ENCODE measurements around the gene SUCLG2. TPM values are rescaled to one million over a fixed set of nuclear protein-coding genes. Genes with fewer than 3 reads are reported as not detected.
A peak's percentile ranks its signal among the peaks of the same experiment; 100 is the strongest.
"Not testable (repeated sequence)": the region's sequence is repeated elsewhere in the genome, so short reads cannot be mapped to it uniquely, and the experiment has no call there.

Gene SUCLG2
- total RNA-seq, 1 experiment from 2014 or later = 107 TPM

DNA sequence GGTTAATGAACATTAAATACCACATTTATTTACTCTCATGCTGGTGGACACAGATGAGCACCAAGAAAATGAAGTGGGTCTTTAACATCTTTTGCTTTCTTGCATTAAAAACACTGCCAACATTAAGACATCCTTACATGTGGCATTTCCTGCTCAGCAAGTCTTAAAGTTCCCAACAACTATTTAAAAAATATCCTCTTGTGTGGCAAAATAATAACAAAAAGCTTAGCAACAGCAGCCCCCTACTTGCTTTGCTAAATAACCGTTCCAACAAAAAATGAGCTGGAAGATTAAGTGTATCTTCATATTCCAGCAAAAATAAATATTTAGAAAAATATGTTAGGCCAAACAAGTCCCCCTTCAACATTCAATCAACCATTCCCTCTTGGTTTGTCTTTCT lies 93.1 kb downstream of the SUCLG2 start:
- no peak for DNase-seq (ENCODE audit: low read depth)

DNA sequence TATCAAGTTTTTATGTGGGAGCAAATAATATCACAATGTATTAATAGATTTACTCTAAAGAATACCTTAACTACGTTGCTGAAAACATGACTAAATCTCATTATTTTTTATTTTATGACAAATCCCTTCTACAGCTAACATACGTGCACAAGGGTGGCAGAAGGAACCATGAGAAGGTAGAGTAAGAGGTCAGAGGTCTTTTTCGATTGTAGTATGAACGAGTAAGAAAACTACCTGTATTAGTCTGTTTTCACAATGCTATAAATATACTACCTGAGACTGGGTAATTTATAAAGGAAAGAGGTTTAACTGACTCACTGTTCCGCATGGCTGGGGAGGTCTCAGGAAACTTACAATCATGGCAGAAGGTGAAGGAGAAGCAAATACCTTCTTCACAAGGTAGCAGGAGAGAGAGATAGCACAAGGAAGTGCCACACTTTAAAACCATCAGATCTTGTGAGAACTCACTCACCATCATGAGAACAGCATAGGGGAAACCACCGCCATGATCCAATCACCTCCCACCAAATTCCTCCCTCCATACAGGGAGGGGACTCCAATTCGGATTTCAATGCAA lies 95.3 kb downstream of the SUCLG2 start:
- no peak for DNase-seq (ENCODE audit: low read depth)

DNA sequence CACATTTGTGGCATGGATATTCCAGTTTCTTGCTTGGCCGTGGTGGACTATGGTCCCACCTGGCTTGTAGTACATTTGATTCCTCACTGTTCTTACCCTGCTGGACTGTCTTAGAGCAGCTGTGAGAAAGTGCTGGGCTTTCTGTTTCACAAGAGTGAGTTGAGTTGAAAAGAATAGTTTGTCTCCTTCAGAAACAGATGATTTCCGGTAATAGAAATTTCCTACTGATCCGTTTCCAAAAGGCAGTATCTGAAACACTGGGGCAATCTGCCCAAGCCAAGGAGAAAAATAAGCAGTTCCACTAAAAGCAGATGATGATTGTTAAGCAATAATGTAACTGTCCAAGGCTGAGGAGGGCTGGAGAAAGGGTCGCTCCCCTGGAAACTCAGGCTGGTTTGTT lies 96.0 kb downstream of the SUCLG2 start:
- DNase-seq (ENCODE audit: low read depth) = no peak

DNA sequence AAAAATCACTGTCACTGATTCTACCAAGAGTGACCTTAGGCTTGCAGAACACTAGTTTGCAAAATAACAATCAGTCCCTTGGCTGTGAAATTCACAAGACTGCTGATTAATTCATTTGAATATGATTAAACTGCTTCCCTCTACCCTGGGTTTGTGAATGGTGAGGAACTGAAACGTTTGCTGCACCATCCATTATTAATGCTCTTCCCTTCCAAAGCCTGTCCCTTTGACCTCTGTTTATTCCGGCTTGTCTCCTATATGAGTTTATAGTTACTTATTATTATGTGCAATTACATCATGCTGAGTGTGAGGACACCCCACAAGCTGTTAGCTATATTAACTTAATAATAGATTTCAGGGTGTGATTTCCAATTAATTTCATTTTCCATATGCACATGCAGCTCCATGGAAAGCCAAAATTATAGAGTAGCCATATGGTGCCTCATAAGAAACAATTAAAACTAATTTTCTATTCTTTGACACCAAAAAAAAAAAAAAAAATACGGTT lies 96.5 kb downstream of the SUCLG2 start:
- DNase-seq (ENCODE audit: low read depth) = no peak

DNA sequence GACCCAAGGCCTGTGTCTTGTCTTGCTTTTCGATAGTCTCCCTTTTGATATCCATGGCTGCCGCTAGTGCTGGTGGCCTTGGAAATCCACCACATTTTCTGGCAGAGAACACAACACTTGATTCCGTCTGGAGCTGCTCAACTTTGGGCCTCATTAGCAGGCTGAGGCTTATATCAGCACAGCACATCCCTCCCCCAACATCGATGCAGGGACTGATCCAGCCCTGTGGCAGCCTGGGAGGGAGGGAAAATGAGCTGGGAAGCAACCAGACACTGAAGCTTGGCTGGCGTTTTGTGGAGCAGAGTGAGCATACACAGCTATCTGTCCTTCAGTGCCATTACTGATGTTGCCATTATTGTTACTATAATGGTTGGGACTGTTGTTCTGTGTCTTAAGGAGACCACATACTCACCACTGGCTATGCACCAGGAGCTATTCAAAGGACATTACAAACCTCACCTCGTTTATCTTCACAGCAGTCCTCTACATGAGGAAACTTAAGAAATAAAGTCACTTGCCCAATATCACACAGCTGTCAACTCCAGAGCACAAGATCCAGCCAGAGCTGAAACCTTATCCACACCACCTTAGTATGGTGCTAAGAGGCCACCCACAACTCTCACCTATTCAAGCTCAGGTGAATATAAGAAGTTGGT lies 102.9 kb downstream of the SUCLG2 start:
- DNase-seq (ENCODE audit: low read depth) = no peak

DNA sequence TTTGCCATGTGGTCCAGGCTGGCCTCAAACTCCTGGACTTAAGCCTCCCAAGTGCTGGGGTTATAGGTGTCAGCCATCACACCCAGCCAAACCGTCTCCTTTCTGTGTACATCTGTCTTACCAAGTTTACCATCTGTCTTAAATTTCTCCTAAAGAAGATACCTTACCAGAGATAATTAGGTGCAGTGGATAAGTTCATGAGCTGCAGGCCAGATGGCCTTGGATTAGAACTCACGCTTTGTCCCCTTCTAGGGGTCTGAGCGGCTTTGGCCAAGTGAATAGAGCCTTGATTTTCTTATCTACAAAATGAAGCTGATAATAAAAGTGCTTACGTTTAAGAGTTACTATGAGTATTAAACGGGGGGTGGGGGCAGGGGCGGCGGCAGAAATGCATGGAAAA lies 103.9 kb downstream of the SUCLG2 start:
- DNase-seq (ENCODE audit: low read depth) = no peak

DNA sequence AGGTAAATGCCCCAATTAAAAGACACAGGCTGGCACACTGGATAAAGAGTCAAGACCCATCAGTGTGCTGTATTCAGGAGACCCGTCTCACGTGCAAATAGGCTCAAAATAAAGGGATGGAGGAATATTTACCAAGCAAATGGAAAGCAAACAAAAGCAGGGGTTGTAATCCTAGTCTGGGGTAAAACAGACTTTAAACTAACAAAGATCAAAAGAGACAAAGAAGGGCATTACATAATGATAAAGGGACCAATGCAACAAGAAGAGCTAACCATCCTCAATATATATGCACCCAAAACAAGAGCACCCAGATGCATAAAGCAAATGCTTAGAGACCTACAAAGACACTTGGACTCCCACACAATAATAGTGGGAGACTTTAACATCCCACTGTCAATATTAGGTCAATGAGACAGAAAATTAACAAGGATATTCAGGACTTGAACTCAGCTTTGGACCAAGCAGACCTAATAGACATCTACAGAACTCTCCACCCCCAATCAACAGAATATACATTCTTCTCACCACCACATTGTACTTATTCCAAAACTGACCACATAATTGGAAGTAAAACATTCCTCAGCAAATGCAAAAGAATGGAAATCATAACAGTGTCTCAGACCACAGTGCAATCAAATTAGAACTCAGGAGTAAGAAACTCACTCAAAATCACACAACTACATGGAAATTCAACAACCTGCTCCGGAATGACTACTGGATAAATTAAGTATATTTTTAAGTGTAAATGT lies 111.7 kb downstream of the SUCLG2 start:
- DNase-seq (ENCODE audit: low read depth) = not testable (repeated sequence)

DNA sequence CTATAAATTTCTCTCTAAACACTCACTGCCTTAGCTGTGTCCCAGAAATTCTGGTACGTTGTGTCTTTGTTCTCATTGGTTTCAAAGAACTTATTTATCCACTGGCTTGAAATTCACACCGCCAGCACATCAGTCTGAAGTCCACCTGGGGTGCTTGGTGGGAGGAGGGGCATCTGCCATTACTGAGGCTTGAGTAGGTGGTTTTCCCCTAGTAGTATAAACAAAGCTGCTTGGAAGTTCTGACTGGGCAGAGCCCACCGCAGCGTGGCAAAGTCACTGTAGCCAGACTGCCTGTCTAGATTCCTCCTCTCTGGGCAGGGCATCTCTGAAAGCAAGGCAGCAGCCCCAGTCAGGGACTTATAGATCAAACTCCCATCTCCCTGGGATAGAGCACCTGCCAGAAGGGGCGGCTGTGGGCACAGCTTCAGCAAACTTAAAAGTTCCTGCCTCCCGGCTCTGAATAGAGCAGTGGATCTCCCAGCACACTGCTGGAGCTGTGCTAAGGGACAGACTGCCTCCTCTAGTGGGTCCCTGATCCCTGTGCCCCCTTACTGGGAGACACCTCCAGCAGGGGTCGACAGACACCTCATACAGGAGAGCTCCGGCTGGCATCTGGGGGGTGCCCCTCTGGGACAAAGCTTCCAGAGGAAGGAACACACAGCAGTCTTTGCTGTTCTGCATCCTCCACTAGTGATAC lies 114.1 kb downstream of the SUCLG2 start:
- DNase-seq (ENCODE audit: low read depth) = no peak

DNA sequence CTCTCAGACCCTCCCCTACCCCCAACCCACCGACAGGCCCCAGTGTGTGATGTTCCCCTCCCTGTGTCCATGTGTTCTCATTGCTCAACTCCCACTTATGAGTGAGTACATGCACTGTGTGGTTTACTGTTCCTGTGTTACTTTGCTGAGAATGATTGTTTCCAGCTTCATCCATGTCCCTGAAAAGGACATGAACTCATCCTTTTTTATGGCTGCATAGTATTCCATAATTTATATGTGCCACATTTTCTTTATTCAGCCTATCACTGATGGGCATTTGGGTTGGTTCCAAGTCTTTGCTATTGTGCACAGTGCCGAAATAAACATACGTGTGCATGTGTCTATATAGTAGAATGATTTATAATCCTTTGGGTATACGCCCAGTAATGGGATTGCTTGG lies 117.2 kb downstream of the SUCLG2 start:
- not testable (repeated sequence) for DNase-seq (ENCODE audit: low read depth)

DNA sequence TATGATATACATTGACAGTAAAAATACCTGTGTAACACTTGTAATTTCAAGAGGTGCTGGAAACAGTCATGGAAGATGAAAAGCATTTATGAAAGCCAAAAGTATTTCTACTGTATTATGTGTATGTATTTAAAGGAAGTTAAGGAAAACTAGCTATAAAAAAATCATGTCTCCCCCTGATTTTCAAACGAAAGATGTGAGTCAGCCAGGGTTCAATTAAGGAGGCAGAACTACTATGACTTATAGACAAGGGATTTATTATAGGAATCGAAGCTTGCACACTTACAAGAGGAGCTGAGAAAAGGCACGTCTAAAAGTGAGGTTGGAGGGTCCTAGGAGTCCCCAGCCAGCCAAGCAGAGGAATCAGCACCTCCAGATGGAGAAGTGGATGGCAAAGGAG lies 119.4 kb downstream of the SUCLG2 start:
- no peak for DNase-seq (ENCODE audit: low read depth)

DNA sequence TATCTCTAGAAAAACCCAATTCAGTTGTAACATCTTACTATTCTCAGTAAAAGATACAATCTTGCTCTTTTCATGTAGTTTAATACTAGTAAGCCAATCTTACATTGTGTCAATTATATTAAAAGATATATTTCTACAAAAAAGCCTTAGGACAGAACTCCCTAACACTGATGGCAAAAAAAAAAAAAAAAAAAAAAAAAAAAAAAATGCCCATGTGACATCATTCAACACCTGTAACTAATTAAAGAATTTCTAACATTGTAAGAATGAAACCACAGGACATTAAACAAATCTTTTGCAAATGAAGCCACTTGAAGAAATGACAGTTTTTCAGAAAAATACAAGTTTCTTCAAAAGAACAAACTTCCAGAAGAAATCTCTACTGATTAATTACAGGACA lies 119.8 kb downstream of the SUCLG2 start:
- no peak for DNase-seq (ENCODE audit: low read depth)

DNA sequence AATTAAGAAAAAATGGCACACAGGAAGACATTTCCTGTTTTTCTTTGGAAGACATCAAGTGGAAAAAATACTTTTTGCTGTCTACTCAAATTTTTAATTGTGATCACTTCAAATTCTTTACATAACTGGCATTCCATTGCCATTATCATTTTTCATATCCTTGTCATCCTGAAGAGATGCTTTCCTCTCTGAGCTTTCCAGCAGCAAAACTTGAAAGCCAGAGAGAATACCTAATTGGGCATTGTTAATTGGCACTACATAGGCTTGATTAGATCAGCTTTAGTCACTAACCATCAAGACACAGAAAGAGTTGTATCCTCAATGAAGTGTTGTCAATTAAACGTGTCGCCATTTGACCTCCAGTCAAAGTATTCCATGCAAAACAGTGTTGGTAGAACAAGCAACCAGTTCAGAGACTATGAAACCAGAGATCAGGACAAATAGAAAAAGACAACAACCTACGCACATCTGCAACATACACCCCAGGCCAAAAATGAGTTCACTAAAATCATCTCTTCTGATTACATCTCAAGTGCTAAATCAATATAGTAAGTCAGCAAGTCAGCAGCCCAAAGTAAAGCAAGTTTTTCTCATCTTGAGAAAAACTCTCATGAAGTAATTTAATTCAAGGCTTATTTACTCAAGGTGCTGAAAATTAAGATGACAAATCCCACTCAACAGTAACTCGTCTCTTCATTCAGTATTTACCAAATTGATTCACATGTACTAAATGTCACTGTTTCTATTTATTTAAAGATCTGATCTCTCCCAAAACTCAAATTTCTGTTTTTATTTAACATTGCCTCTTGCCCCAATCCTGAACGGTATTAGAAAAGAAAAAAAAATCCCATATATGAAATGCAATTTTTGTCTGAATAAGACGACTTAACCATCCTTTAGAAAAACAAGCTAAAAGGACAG lies 123.0 kb downstream of the SUCLG2 start:
- peak; percentile 16 for DNase-seq (ENCODE audit: low read depth)

DNA sequence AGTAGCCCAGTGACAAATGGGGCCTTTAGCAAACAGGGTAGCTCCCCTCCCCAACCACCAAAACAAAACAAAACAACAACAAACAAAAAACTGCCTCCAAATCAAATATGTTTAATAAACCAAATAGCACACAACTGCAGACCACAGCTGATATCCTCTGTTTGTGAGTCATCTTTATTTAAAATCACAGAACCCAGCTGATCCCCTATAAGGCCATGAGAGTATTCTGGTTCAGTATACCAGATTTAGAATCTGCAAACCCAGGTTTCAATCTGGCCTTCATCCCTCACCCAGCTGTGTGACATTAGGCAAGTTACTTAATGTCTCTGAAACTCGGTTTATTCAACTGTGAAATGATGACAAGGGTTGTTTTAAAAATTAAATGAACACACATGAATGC lies 124.5 kb downstream of the SUCLG2 start:
- peak; percentile 64 for DNase-seq (ENCODE audit: low read depth)

DNA sequence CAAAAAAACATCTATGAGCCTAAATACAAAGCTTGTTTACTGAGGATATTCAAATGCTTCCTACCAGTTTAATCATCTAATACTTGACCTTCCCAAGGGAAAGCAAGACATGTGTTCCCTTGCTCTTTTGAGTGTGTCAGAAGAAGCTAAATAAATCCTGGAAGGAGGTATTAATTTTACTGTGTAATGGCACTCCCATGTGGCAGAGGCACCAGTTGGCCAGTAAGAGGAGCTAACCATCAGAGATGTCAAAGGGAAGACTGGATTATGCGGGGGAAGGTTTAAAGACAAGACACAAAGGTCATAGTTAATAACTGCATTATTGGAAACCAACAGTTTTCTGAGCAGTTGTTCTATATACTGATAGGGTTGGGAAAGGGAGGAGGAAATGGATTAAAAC lies 125.1 kb downstream of the SUCLG2 start:
- peak; percentile 74 for DNase-seq (ENCODE audit: low read depth)

DNA sequence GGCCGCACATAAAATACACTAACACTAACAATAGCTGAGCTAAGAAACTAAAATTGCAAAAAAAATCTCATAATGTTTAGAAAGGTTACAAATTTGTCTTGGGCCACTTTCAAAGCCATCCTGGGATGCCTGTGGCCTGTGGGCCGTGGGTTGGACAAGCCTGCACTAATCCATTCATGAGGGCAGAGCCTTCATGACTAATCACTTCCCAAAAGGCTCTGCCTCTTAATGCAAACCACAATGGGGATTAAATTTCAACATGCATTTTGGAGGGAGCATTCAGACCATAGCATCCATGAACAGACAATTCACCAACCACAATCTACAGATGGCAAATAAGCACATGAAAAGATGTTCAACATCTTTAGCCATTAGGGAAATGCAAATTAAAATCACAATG lies 128.2 kb downstream of the SUCLG2 start:
- peak; percentile 96 for DNase-seq (ENCODE audit: low read depth)

DNA sequence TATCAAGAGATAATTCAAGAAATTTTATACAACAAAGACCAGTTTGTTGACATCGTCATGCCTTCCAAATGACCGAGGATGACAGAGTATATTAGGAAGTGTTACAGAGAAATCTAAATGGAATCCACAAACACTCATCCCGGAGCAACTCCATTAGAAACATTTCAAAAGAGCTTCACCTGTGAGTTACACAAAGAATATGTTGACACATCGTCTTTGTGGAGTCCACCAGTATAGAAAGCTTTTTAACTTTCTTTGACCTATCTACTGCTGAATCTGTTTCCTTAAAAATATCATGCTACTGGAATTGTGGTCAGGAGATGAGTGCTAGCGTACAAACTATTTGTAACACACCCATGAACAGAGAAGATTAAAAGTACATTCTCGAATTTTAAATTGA lies 130.4 kb downstream of the SUCLG2 start:
- no peak for DNase-seq (ENCODE audit: low read depth)

DNA sequence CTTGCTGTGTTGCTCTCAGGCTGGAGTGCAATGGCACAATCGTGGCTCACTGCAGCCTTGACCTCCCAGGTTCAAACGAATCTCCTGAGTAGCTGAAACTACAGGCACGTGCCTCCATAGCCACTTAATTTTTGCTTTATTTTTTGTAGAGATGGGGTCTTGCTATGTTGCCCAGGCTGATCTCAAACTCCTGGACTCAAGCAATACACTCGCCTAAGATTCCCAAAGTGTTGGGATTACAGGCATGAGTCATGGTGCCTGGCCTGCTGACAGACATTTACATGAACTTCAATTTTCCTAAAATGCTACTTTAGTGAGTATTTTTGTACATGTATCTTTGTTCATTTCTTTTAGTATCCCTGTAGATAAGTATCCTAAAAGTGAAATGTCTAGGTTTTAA lies 132.3 kb downstream of the SUCLG2 start:
- no peak for DNase-seq (ENCODE audit: low read depth)

DNA sequence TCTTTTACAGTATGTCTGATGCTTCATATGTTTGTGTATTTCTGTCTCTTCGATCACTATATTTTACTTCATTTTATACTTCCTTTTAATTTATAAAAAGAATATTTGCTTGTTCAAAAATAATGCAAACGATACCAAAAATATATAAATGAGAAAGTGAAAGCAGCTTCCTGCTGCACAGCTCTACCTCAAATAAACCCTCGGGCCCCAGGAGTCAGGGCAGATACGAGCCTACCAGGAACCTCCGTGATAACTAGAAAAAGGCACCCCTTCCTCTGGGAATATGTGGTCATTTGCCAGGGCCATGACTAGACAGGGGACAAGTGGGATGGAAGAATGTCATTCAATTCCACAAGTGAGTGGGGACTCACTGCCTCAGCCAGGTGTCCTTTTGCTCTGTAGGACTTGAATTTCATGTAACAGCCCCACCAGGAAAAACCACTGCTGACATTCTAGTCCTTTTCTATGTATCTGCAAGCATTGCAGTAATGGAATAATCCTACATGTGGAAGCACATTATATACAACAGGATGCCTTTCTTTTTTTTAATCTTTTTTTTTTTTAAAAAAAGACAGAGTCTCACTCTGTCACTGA lies 133.3 kb downstream of the SUCLG2 start:
- DNase-seq (ENCODE audit: low read depth) = no peak

DNA sequence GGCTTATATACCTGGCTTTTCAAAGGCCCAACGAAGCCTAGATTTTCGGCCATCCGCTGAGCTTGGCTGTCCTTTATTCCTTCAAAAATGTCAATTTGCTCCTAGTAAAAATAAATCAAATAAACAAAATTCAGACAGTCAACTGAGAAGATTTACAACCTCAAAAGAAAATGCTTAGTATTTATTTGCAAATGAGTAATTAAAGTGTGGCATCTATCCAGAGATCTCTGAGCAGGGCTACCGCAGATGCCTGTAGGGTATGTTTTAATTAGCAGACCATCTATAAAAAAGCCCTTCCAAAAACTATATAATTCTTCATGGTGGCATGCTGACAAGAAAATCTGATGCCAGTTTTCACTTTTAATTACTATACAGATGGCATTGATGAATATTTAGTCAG lies 136.2 kb downstream of the SUCLG2 start:
- DNase-seq (ENCODE audit: low read depth) = no peak

DNA sequence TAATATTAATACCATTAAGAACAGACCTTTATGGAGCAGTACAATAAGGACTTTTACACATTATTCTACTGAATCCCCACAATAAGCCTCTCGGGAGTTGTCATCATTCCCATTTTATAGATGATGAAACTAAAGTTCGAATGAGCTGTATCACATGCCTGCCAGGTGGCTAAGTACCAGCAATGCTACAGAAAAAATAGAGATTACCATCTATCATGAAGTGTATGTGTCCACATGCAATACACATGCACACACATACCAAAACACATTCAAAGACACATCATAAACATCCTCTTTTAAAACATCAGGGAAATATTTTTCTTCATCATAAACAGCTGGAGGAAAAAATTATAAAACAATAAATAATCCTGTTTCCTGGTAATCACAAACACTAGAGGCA lies 136.6 kb downstream of the SUCLG2 start:
- DNase-seq (ENCODE audit: low read depth) = no peak

DNA sequence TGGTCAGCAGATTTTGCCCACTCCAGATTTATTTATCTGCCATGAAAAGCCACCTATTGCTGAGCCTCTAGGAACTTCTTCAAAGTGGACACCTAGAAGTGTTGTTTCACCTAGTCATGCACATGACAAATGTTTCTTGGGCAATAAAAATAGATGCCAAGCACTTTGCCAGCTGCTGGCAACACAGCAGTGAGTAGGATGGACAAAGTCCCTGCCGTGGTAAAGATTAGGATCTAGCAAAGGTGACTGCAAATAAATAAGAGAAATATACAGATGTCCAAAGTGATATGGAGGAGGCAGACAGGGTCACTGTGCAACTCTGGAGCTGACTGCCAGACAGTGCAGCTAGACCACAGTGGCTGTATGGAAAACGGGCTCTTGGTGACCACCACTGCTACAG lies 137.9 kb downstream of the SUCLG2 start:
- DNase-seq (ENCODE audit: low read depth) = no peak

All from LHCN-M2 (cell line).